Measurements from ENCODE around the gene CDC14B. TPM values are rescaled to one million over a fixed set of nuclear protein-coding genes. Genes with fewer than 3 reads are reported as not detected.

CDC14B gene
- total and polyA plus RNA-seq, 2 donors from 2014 or later, result 9.1 to 19.6 TPM

GRCh38 chr9:96459268-96460007, 160.2 kb downstream of the CDC14B start:
- Histone ChIP-seq H3K27me3 (ENCODE audit: control insufficient read depth, insufficient read depth, low read length) (no peaks in the 10 kb centered on the region), H3K9ac (ENCODE audit: low read length in 3 of 3) (no peak overlapping the region), H3K36me3 (ENCODE audit: control insufficient read depth in 2 of 3, insufficient read depth in 3 of 3, low read length in 3 of 3) (peaks cover 0 to 7% (median 0%) of the 10 kb centered on the region in 3 donors), H3K4me1 (ENCODE audit: control insufficient read depth in 2 of 3, insufficient read depth in 2 of 3, low read depth in 1 of 3, low read length in 3 of 3) (no peaks in the 10 kb centered on the region), H3K4me3 (ENCODE audit: low read length in 3 of 3) (no peak overlapping the region), H3K27ac (ENCODE audit: low read depth in 2 of 2, low read length in 2 of 2) (no peak overlapping the region), H3K9me3 (ENCODE audit: control insufficient read depth in 2 of 3, insufficient read depth in 1 of 3, low read length in 3 of 3) (no peaks in the 10 kb centered on the region)
- no peak for TF ChIP-seq CTCF (IDR thresholded peaks at IDR 0.05; ENCODE audit: borderline replicate concordance, extremely low read depth, insufficient read depth)
- intact Hi-C loops (cut with DNase I), result no loop called here
- DNase-seq (peak in 2 of 5 donors; percentile 35 to 36), FAIRE-seq (no peak)

- Histone ChIP-seq H3K9me3 (ENCODE audit: control insufficient read depth in 2 of 3, insufficient read depth in 1 of 3, low read length in 3 of 3) (no peaks in the 10 kb centered on the region), H3K4me1 (ENCODE audit: control insufficient read depth in 2 of 3, insufficient read depth in 2 of 3, low read depth in 1 of 3, low read length in 3 of 3) (no peaks in the 10 kb centered on the region), H3K4me3 (ENCODE audit: low read length in 3 of 3) (no peak overlapping the region), H3K27ac (ENCODE audit: low read depth in 2 of 2, low read length in 2 of 2) (no peak overlapping the region), H3K9ac (ENCODE audit: low read length in 3 of 3) (no peak overlapping the region), H3K36me3 (ENCODE audit: control insufficient read depth in 2 of 3, insufficient read depth in 3 of 3, low read length in 3 of 3) (peaks cover 0 to 7% (median 0%) of the 10 kb centered on the region in 3 donors), H3K27me3 (ENCODE audit: control insufficient read depth, insufficient read depth, low read length) (no peaks in the 10 kb centered on the region)
- FAIRE-seq (no peak), DNase-seq (no peak)
- TF ChIP-seq CTCF (IDR thresholded peaks at IDR 0.05; ENCODE audit: borderline replicate concordance, extremely low read depth, insufficient read depth), result no peak
- intact Hi-C loops (cut with DNase I), result no loop called here
Measured at GRCh38 chr9:96458226-96458625, 161.4 kb downstream of the CDC14B start.

GRCh38 chr9:96457266-96457665, 162.4 kb downstream of the CDC14B start:
- H3K27ac ChIP-seq (ENCODE audit: low read depth in 2 of 2, low read length in 2 of 2), result no peak overlapping the region
- peaks cover 0 to 7% (median 0%) of the 10 kb centered on the region in 3 donors for H3K36me3 ChIP-seq (ENCODE audit: control insufficient read depth in 2 of 3, insufficient read depth in 3 of 3, low read length in 3 of 3)
- H3K9ac ChIP-seq (ENCODE audit: low read length in 3 of 3), result no peak overlapping the region
- DNase-seq (no peak), FAIRE-seq (no peak)
- intact Hi-C loops (cut with DNase I), result no loop called here
- H3K9me3 ChIP-seq (ENCODE audit: control insufficient read depth in 2 of 3, insufficient read depth in 1 of 3, low read length in 3 of 3), result no peaks in the 10 kb centered on the region
- no peaks in the 10 kb centered on the region for H3K4me1 ChIP-seq (ENCODE audit: control insufficient read depth in 2 of 3, insufficient read depth in 2 of 3, low read depth in 1 of 3, low read length in 3 of 3)
- H3K27me3 ChIP-seq (ENCODE audit: control insufficient read depth, insufficient read depth, low read length), result no peaks in the 10 kb centered on the region
- H3K4me3 ChIP-seq (ENCODE audit: low read length in 3 of 3), result no peak overlapping the region
- TF ChIP-seq CTCF (IDR thresholded peaks at IDR 0.05; ENCODE audit: borderline replicate concordance, extremely low read depth, insufficient read depth), result no peak

Data from kidney (tissue), 14 donors.